GM12874 (cell line): ENCODE measurements around the gene TPRN.

Experiments used
- CTCF ChIP-seq: IDR thresholded peaks from 2 replicates; pipeline ENCODE4 v1.5.1; 2011; ENCODE audit warnings: low read depth, mild to moderate bottlenecking, control low read depth, low read length, moderate library complexity; ENCODE audit not compliant: insufficient read depth

TPRN gene

GRCh38 chr9:137222190-137223077, 21.9 kb upstream of the TPRN start, which contains the start of gene RNF208:
RNF208 (minus strand) TSS chr9:137222240; CDS start chr9:137221212, 1,028 bp downstream.
- no peak for TF ChIP-seq CTCF

GRCh38 chr9:137221506-137222111, 21.1 kb upstream of the TPRN start:
- no peak for TF ChIP-seq CTCF

GRCh38 chr9:137221095-137221505, 20.6 kb upstream of the TPRN start:
- TF ChIP-seq CTCF = no peak

- no peak for TF ChIP-seq CTCF
Measured at GRCh38 chr9:137220317-137221094, 20.0 kb upstream of the TPRN start.

- TF ChIP-seq CTCF = no peak
Measured at GRCh38 chr9:137219757-137220316, 19.3 kb upstream of the TPRN start.

- no peak for TF ChIP-seq CTCF
Measured at GRCh38 chr9:137218754-137219271, 18.3 kb upstream of the TPRN start.
